NCI-H226 (cell line): ENCODE results near the gene KRTAP5-7.
"Not testable (repeated sequence)": the region's sequence is repeated elsewhere in the genome, so short reads cannot be mapped to it uniquely, and the experiment has no call there.

ENCODE experiments used
- DNase-seq: peaks from one replicate; pipeline ENCODE4 v3.0.0-alpha.2; 2015

KRTAP5-7 gene, protein sequence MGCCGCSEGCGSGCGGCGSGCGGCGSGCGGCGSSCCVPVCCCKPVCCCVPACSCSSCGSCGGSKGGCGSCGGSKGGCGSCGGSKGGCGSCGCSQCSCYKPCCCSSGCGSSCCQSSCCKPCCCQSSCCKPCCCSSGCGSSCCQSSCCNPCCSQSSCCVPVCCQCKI

GRCh38 chr11:71526796-71527575, at the start of gene KRTAP5-7:
KRTAP5-7 (plus strand) TSS chr11:71527267; CDS start chr11:71527301, 34 bp downstream.
- DNase-seq = not testable (repeated sequence)

- DNase-seq = no peak
These were observed 49.2 kb upstream of the KRTAP5-7 start for GRCh38 chr11:71477641-71478527.

GRCh38 chr11:71478528-71478840, 48.6 kb upstream of the KRTAP5-7 start:
- DNase-seq = no peak

- DNase-seq = no peak
These were observed 45.7 kb upstream of the KRTAP5-7 start for GRCh38 chr11:71481101-71481960.

DNA sequence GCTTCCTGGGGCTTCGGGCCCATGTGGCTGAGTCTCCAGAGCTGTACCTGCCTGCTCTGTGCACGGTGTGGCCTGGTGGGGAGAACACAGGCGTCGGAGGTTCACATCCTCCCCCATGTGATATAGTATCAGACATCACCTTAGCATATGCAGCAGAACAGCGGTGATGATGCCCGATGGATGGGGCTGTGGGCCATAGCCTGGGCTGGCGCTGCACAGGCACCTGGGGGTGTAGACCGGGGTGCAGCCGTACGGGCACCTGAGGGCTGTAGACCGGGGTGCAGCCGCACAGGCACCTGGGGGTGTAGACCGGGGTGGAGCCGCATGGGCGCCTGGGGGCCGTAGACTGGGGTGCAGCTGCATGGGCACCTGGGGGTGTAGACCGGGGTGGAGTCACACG, 44.9 kb upstream of the KRTAP5-7 start:
- no peak for DNase-seq

- DNase-seq = no peak
These were observed 44.2 kb upstream of the KRTAP5-7 start for GRCh38 chr11:71482746-71483364.

DNA sequence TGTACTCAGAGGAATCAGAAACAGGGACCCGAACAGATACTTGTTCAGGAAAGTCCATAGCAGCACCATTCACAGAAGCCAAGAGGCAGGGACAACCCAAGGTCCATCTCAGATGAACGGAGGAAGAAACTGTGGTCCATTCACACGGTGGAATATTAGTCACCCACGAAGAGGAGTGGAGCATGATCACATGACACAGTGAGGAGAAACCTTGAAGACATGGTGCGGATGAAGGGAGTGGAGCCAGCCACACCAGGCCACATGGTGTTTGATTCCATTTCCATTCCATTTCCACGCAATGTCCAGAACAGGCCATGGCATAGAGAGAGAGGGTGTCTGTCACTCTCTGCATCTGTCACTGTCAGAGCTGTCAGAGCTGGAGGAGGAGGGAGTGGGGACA, 43.4 kb upstream of the KRTAP5-7 start:
- no peak for DNase-seq

DNA sequence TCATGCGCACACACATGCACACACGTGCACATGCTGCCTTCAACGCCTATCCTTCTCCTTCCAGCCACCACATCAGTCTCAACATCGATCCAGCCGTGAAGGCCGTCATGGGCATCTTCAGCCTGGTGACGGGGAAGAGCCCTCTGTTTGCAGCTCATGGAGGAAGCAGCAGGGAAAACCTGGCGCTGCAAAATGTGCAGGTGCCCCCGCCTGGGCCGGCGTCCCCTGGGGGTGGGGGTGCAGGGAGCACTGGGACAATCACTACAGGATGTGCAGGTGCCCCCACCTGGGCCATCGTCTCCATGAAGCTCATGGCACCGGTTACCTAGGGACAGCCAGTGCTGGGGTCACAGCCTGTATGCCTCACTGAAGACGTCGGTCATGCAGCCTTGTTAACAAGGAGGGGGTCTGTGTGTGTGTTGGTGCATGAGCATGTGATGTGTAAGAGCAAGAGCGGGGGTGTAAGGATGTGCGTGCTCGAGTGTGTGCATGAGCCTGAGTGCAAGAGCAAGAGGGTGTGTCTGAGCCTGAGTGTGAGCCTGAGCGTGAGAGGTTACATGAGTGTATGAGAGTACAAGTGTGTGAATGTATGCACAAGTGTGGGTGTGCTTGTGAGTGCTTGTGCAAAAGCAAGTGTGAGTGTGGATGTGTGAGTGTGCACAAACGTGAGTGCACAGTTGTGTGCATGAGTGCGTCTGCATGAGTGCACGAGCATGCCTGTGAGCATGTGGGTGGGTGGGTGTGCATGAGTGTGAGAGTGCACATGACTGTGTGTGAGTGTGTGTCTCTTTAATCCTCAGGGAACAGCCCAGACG, 42.6 kb upstream of the KRTAP5-7 start:
- DNase-seq = no peak

GRCh38 chr11:71485063-71485399, 42.0 kb upstream of the KRTAP5-7 start:
- DNase-seq = no peak

GRCh38 chr11:71485466-71485865, 41.6 kb upstream of the KRTAP5-7 start:
- no peak for DNase-seq

DNA sequence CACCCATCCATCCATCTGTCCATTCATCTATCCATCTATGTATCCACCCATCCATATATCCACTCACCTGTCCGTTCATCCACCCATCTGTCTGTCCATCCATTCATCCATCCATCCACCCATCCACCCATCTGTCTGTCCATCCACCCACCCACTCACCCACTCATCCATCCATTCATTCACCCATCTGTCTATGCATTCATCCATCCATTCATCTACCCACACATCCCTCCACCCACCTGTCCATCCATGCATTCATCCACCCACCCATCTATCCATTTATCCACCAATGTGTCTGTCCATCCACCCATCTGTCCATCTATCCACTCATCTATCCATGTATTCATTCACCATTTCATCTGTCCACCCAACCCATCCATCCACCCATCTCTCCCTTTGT, 40.7 kb upstream of the KRTAP5-7 start:
- no peak for DNase-seq

- no peak for DNase-seq
These were observed 38.3 kb upstream of the KRTAP5-7 start for GRCh38 chr11:71488681-71489270.

GRCh38 chr11:71489311-71490043, 37.6 kb upstream of the KRTAP5-7 start:
- peak; percentile 74 for DNase-seq

DNA sequence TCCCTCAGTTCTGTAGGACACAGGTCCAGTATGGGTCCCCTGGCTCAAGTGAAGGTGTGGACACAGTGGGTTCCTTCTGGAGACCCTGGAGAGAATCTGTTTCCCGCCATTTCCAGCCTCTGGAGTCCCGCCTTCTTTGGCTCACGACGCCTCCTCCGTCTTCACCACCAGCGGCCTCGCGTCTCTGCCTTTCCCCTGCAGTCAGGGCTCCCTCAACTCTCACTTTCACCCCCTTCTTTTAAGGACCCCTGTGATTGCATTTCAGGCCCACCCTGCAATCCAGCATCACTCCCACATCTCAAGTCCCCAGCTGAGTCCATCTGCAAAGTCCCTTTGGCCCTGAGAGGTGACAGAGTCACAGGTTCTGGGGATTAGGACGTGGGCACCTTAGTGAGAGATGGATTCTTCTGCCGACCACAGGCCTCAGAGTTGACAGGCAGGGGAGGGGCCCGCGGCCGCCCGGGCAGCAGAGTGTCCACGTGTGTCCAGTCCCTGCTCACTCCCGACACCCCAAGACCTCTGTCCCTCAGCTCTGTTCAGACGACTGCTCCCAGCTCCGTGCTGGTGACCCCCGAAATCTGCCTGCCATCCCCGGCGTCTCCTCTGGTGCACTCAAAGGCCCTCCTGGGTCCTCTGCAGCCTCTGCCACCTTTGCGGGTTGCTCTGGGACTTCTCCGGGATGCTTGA, 36.9 kb upstream of the KRTAP5-7 start:
- DNase-seq = no peak

- no peak for DNase-seq
These were observed 36.2 kb upstream of the KRTAP5-7 start for GRCh38 chr11:71490731-71491390.

DNA sequence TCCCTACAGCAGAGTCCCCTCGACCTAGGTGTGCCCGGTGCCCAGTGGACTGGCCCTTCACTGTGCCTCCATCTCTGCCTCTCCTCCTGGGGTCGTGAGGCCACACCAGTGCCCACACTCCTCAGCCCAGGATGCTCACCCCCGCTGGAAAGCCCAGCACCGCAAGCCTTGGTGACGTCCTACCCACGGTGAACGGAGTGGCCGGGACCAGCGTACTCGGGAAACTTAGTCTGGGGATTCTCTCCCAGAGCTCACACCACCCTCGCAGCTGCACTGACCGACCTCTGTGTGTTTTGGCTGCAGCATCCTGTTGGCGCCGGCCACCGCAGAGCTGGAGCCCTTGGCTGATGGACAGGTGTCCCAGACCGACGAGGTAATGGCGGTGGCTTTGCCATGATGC, 35.5 kb upstream of the KRTAP5-7 start:
- no peak for DNase-seq

GRCh38 chr11:71491940-71492339, 35.1 kb upstream of the KRTAP5-7 start:
- DNase-seq = no peak

GRCh38 chr11:71495286-71496230, 31.5 kb upstream of the KRTAP5-7 start:
- DNase-seq = no peak
